Activated naive CD4-positive, alpha-beta T cell treated with anti-CD3 and anti-CD28 coated beads, Interleukin-2, amount 50 U/mL, for 72 hours (primary cell): Measurements from ENCODE around the gene LAIR2. TPM values are rescaled to one million over a fixed set of nuclear protein-coding genes. Genes with fewer than 3 reads are reported as not detected.

Experiments
- ATAC-seq, 2 donors: fragments of 150-1000 bp; cut with Tn5 transposase; 2 replicates each; pipeline ENCODE4 v1.10.0; 2021; ENCODE audit warnings: mild to moderate bottlenecking in 2 of 2, moderate library complexity in 2 of 2
- DNase-seq, 2 donors: peaks; one replicate each; pipeline ENCODE4 v3.0.0; 2021 to 2022; ENCODE audit warnings: low spot score in 2 of 2
- H3K27ac Mint-ChIP-seq, 2 donors: one replicate each; pipeline ENCODE4 v1.8.0; 2022; ENCODE audit warnings: mild to moderate bottlenecking in 2 of 2, mixed read lengths in 2 of 2
- H3K36me3 Mint-ChIP-seq, 2 donors: one replicate each; pipeline ENCODE4 v1.8.0; 2022; ENCODE audit warnings: mixed read lengths in 2 of 2
- H3K9me3 Mint-ChIP-seq, 2 donors: one replicate each; pipeline ENCODE4 v1.8.0; 2022; ENCODE audit warnings: mixed read lengths in 2 of 2
- total RNA-seq, 2 donors: library from RNA; stranded (reverse); gene quantifications; one replicate each; pipeline ENCODE4 v1.2.3, GENCODE V29; 2022

Gene LAIR2
- total RNA-seq, 2 donors from 2014 or later = 1.7 to 8.4 TPM

DNA sequence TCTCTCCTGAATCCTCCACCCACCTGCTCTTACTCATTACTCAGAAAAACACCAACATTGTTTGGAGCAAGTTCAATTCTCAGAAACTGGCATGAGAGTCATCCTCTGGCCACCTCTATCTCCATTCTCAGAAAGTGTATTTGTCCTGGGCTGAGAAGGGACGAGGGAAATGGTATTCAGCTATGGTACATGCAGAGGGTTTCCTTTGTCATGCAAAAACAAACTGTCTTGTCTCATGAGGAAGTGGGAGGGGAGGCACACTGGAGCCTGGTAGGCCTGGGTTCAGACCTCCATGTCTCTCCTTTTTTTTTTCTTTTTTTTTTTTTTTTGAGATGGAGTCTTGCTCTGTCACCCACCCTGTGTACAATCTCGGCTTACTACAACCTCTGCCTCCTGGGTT, 39.1 kb downstream of the LAIR2 start:
- ATAC-seq (peak in 1 of 2 donors; percentile 28), DNase-seq (no peak)
- no peaks in the 10 kb centered on the region for H3K36me3 Mint-ChIP-seq
- peaks cover 0 to 13% of the 10 kb centered on the region in 2 donors for H3K9me3 Mint-ChIP-seq
- H3K27ac Mint-ChIP-seq = no peak overlapping the region

DNA sequence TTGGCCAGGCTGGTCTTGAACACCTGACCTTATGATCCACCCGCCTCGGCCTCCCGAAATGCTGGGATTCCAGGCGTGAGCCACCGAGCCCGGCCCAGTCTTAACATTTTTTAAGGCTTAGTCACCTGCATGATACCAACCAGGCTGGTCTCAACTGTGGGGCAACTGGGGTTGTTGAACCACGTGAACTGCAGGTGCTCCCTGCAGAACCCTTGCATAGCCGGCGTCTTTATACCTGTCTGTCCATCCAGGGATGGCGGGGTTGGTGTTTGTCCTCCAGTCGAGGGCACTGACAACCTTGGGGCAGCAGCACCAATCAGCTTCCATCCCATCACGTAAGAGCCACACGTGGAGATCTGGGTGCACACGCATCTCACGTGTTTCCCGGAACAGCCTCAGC, 46.2 kb downstream of the LAIR2 start:
- ATAC-seq (no peak), DNase-seq (no peak)
- H3K9me3 Mint-ChIP-seq = peaks cover 4 to 12% of the 10 kb centered on the region in 2 donors
- H3K27ac Mint-ChIP-seq = no peak overlapping the region
- H3K36me3 Mint-ChIP-seq = no peaks in the 10 kb centered on the region

DNA sequence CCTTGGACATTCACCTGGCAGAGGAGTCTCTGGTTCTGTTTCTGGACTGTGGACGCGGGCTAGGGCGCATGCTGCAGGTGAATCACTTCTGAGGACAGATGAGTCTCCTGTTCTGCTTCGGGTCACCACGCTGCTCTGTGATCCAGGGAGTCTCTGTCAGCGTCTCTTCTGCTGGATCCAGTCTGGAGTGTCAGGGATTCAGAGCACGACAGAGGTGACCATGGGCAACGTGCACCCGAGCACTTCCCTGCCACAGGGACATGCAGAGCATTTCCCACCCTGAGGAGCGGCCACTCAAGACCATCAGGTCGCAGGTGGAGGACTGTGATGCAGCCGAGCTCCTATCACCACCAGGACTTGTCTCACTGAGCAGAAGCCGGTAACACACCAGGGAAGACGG, 46.6 kb downstream of the LAIR2 start:
- Mint-ChIP-seq H3K36me3 (no peaks in the 10 kb centered on the region), H3K27ac (no peak overlapping the region), H3K9me3 (peaks cover 4 to 12% of the 10 kb centered on the region in 2 donors)
- ATAC-seq (no peak), DNase-seq (no peak)

DNA sequence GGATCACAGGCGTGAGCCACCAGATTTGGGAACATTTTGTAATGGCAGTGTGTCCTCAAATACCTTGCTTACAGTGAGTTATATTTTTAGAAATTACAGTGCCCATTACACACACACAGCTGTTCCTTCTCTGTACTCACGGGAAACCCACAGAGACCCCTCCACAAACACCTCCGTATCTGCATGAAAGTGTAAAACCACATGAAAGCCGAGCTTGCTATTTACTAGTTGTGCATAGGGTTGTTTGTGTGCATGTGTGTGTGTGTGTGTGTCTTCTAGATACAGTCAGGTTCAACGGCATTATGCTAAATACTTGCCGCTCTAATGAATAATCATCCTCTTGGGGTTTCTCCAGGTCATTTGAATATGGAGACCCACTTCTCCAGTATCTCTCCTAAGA, 48.7 kb downstream of the LAIR2 start:
- Mint-ChIP-seq H3K9me3 (peaks cover 4 to 7% of the 10 kb centered on the region in 2 donors), H3K27ac (no peak overlapping the region), H3K36me3 (no peaks in the 10 kb centered on the region)
- DNase-seq = no peak
- ATAC-seq = no peak

DNA sequence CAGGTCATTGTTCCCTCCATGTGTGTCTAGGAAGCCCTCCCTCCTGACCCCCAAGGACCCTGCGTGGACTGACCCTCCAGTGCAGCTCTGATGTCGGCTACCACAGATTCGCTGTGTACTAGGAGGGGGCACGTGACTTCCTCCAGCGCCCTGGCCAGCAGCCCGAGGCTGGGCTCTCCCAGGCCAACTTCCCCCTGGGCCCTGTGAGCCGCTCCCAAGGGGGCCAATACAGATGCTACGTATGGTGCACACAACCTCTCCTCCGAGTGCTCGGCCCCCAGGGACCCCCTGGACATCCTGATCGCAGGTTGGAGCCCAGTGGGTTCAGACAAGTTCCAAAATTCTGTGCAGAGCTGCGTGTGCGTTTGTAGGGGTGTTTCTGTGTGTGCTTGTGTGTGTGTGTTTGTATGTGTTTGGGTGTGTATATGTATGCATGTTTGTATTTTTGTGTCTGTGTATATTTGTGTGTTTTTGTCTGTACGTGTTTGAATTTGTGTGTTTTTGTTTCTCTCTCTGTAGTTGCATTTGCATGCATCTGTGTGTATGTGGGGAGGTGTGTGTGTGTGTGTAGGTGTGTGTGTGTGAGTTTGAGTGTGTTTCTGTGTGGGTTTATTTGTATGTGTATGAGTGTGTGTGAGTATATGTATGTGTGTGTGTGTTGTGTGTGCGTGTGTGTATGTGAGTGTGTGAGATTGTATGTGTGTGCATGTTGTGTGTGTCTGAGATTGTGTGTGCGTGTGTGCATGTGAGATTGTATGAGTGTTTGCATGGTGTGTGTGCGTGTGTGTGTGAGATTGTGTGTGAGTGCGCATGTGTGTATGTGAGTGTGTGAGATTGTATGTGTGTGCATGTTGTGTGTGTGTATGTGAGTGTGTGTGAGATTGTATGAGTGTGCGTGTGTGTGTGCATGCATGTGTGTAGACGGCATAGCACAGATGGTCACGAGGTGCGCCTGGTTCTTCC, 49.6 kb downstream of the LAIR2 start:
- Mint-ChIP-seq H3K36me3 (no peaks in the 10 kb centered on the region), H3K27ac (no peak overlapping the region), H3K9me3 (peaks cover 4 to 7% of the 10 kb centered on the region in 2 donors)
- ATAC-seq (no peak), DNase-seq (no peak)

DNA sequence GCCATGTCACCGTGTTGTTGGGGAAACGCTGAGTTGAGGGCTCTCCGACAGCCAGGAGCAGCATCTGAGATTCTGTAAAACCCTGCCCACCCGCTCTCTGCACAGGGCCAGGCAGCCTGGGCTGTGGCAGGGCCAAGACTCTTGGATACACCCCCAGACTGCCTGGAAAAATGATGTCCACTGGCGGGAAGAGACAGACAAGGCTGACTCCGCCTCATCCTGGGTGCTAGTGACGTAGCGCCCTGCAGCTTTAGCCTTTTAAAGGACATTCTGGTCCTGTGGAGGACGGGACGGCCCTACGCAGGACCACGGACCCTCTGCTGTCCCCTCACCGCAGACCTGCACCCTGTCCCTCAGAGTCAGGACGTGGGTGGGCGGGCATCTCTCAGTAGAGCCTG, 50.3 kb downstream of the LAIR2 start:
- Mint-ChIP-seq H3K9me3 (peaks cover 4 to 7% of the 10 kb centered on the region in 2 donors), H3K36me3 (no peaks in the 10 kb centered on the region), H3K27ac (no peak overlapping the region)
- DNase-seq (no peak), ATAC-seq (no peak)

DNA sequence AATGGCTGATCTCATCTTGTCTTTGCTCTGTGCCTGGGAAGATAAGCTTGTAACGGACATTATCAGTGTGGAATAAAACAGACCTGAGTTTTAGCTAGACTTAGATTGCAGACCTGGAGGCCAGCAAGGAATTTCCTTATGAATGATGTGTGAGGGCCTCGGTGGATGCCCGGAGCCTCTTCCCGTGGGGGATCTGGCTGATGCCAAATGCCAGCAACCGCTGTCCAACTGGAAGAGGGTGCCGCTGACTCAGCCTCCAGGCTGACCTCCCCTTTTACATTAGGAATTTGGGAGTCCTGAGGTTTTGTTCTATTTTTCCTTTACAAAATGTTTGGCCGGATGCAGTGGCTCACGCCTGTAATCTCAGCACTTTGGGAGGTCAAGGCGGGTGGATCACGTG, 51.4 kb downstream of the LAIR2 start:
- ATAC-seq (no peak), DNase-seq (no peak)
- no peak overlapping the region for H3K27ac Mint-ChIP-seq
- peaks cover 4 to 7% of the 10 kb centered on the region in 2 donors for H3K9me3 Mint-ChIP-seq
- no peaks in the 10 kb centered on the region for H3K36me3 Mint-ChIP-seq

DNA sequence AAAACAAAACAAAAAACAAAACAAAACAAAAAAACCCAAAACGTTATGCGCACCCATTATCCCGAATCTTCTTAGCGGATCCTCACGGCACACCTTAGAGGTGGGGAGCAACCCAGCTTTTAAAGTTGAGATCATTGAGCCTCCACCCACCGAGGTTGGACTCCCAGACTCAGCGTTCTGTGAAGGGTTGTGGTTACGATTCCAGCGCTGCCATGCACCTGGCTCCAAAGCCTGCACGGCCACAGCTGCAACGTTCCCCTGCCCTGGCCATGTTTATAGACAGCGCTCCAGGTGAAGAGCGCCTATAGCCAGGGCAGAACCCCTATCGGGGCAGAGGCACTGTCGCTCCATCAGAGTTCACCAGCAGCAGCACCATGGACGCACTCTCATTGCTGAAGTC, 52.3 kb downstream of the LAIR2 start:
- DNase-seq (no peak), ATAC-seq (no peak)
- Mint-ChIP-seq H3K27ac (no peak overlapping the region), H3K36me3 (no peaks in the 10 kb centered on the region), H3K9me3 (peaks cover 4 to 7% of the 10 kb centered on the region in 2 donors)

DNA sequence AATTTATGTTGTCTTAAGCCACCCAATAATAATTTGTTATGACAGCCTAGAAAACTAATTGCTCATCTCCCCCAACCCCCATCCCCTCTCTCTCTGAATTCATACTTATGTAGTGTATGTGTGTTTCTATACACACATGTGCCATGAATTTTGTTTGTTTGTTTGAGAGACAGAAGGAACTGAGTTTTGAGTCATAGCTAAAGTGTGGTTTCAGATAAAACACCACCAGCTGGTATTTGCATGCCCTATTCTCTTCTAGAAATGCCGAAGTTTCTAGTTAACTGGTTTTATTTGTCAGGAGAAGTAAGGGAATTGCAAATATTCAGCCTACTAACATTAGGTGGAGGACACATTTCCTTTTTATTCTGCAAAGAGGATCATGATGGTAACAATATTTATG, 53.6 kb downstream of the LAIR2 start:
- peaks cover 4 to 7% of the 10 kb centered on the region in 2 donors for H3K9me3 Mint-ChIP-seq
- ATAC-seq (no peak), DNase-seq (no peak)
- no peaks in the 10 kb centered on the region for H3K36me3 Mint-ChIP-seq
- H3K27ac Mint-ChIP-seq = no peak overlapping the region

DNA sequence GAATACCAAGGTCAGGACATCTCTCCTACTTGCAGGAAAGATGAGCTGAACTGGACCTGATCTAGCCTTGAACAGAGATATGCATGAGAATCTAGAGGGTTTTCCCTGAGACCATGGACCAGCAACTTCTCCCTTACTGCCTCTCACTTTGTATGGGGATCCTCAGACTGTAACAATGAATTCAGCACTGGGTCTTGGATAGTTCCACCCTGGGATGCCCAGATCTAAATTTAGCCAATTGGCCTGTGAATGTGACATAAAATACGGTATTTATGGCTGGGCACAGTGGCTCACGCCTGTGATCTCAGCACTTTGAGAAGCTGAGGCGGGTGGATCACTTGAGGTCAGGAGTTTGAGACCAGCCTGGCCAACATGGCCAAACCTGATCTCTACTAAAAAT, 55.7 kb downstream of the LAIR2 start:
- Mint-ChIP-seq H3K36me3 (no peaks in the 10 kb centered on the region), H3K27ac (no peak overlapping the region), H3K9me3 (no peaks in the 10 kb centered on the region)
- ATAC-seq (no peak), DNase-seq (no peak)

Other genes starting within 250 kb of the LAIR2 start
- gene LILRB5, start 245.6 kb upstream of the LAIR2 start, total RNA-seq = not detected
- not detected for gene LILRB2, start 221.7 kb upstream of the LAIR2 start, total RNA-seq
- gene LILRA5, start 189.7 kb upstream of the LAIR2 start, total RNA-seq = not detected
- not detected for gene LILRA4, start 163.7 kb upstream of the LAIR2 start, total RNA-seq
- gene LAIR1, start 137.9 kb upstream of the LAIR2 start, total RNA-seq = 1 to 10 TPM; 2.9 to 9.9 TPM
- under 1 TPM in 1 of 2 donors, not detected in 1; 0.37 TPM for gene TTYH1, start 87.4 kb upstream of the LAIR2 start, total RNA-seq
- 100 to 1,000 TPM; 191 to 205 TPM for gene LENG8, start 53.6 kb upstream of the LAIR2 start, total RNA-seq
- gene LENG9, start 39.1 kb upstream of the LAIR2 start, total RNA-seq = 1 to 10 TPM; 2.5 to 5.8 TPM
- gene CDC42EP5, start 29.5 kb upstream of the LAIR2 start, total RNA-seq = not detected
- not detected for gene LILRA2, start 71.0 kb downstream of the LAIR2 start, total RNA-seq
- not detected for gene LILRA1, start 90.8 kb downstream of the LAIR2 start, total RNA-seq
- under 1 TPM; 0.31 to 0.34 TPM for gene LILRB1, start 127.7 kb downstream of the LAIR2 start, total RNA-seq
- gene LILRB4, start 160.2 kb downstream of the LAIR2 start, total RNA-seq = not detected
- not detected for gene KIR3DL3, start 221.6 kb downstream of the LAIR2 start, total RNA-seq
- under 1 TPM in 1 of 2 donors, not detected in 1; 0.27 TPM for gene KIR2DL3, start 235.7 kb downstream of the LAIR2 start, total RNA-seq